IMR-90 (cell line): ENCODE data around the gene PLEKHJ1. TPM values are rescaled to one million over a fixed set of nuclear protein-coding genes. Genes with fewer than 3 reads are reported as not detected.
A peak's percentile ranks its signal among the peaks of the same experiment; 100 is the strongest.

ENCODE experiments used
- ATAC-seq: fragments of 200-7000 bp; cut with Tn5 transposase; 2 replicates; pipeline ENCODE4 v1.9.1; 2020; ENCODE audit warnings: low read depth, mild to moderate bottlenecking, moderate library complexity
- BruUV-seq: library from RNA; stranded (reverse); fragments of 400-500 nt; replicated peaks from 2 replicates; lab custom pipeline; 2021; lab: Mats Ljungman, UMichigan
- CTCF ChIA-PET: fragments of 300-600 bp; formaldehyde crosslinking; extraction: SDS; loops from one replicate; lab custom pipeline; 2021; ENCODE audit warnings: antibody characterized with exemption; lab: Yijun Ruan, JAX
- POLR2A ChIA-PET: fragments of 300-600 bp; sonication (Branson Sonifier 250); formaldehyde crosslinking; loops from one replicate; lab custom pipeline; 2022; ENCODE audit warnings: antibody characterized with exemption; ENCODE audit not compliant: unreplicated experiment; lab: Charles Lee
- DNase-seq: peaks from one replicate; pipeline ENCODE4 v3.0.0; 2013
- H2AFZ ChIP-seq: replicated peaks from 2 replicates; pipeline ENCODE3; 2013; ENCODE audit warnings: low read length, mild to moderate bottlenecking; ENCODE audit not compliant: poor library complexity
- H2AK5ac ChIP-seq: 2 replicates; pipeline ENCODE4 v1.6.1; 2013; ENCODE audit warnings: low read depth, low read length, inconsistent platforms
- H2AK9ac ChIP-seq: replicated peaks from 2 replicates; pipeline ENCODE3; 2013; ENCODE audit warnings: mild to moderate bottlenecking, low read depth, low read length, moderate library complexity; ENCODE audit not compliant: poor library complexity
- H2BK120ac ChIP-seq: 2 replicates; pipeline ENCODE4 v1.6.1; 2013; ENCODE audit warnings: low read depth, low read length, inconsistent platforms
- H2BK15ac ChIP-seq: 3 replicates; pipeline ENCODE4 v1.6.1; 2013; ENCODE audit warnings: low read depth, low read length, inconsistent platforms
- H2BK20ac ChIP-seq: 2 replicates; pipeline ENCODE4 v1.6.1; 2013; ENCODE audit warnings: low read depth, mild to moderate bottlenecking, inconsistent platforms, low read length, moderate library complexity
- H2BK5ac ChIP-seq: 2 replicates; pipeline ENCODE4 v1.6.1; 2013; ENCODE audit warnings: mild to moderate bottlenecking, low read depth, low read length, inconsistent platforms; ENCODE audit not compliant: poor library complexity, severe bottlenecking
- H3K14ac ChIP-seq: replicated peaks from 2 replicates; pipeline ENCODE4 v1.6.1; 2013; ENCODE audit warnings: low read depth, low read length, inconsistent platforms
- H3K18ac ChIP-seq: 2 replicates; pipeline ENCODE4 v1.6.1; 2013; ENCODE audit warnings: low read depth, low read length, control low read depth
- H3K23ac ChIP-seq: 2 replicates; pipeline ENCODE4 v1.6.1; 2013; ENCODE audit warnings: low read depth, low read length, inconsistent platforms
- H3K27ac ChIP-seq: 2 replicates; pipeline ENCODE4 v1.5.1; 2013; ENCODE audit warnings: mild to moderate bottlenecking, control low read depth, low read length; ENCODE audit not compliant: insufficient read depth
- H3K27me3 ChIP-seq: 2 replicates; pipeline ENCODE4 v1.6.1; 2013; ENCODE audit warnings: low read length; ENCODE audit not compliant: control insufficient read depth, insufficient read depth
- H3K36me3 ChIP-seq: 2 replicates; pipeline ENCODE4 v1.6.1; 2013; ENCODE audit warnings: low read length, mixed read lengths; ENCODE audit not compliant: control insufficient read depth, insufficient read depth
- H3K4ac ChIP-seq: 2 replicates; pipeline ENCODE4 v1.6.1; 2013; ENCODE audit warnings: low read depth, low read length, inconsistent platforms
- H3K4me1 ChIP-seq: 2 replicates; pipeline ENCODE4 v1.6.1; 2013; ENCODE audit warnings: low read length, mixed read lengths; ENCODE audit not compliant: control insufficient read depth, insufficient read depth
- H3K4me2 ChIP-seq: 2 replicates; pipeline ENCODE4 v1.6.1; 2013; ENCODE audit warnings: low read depth, mild to moderate bottlenecking, control low read depth, low read length, moderate library complexity
- H3K4me3 ChIP-seq: 2 replicates; pipeline ENCODE4 v1.5.1; 2013; ENCODE audit warnings: low read depth, mild to moderate bottlenecking, control low read depth, low read length, moderate library complexity; ENCODE audit not compliant: insufficient read depth
- H3K56ac ChIP-seq: 2 replicates; pipeline ENCODE4 v1.6.1; 2013; ENCODE audit warnings: low read length, inconsistent platforms; ENCODE audit not compliant: insufficient read depth; ENCODE audit errors: extremely low read depth
- H3K79me1 ChIP-seq, 2 experiments: 2 replicates each; pipeline ENCODE4 v1.6.1; 2013; ENCODE audit warnings: low read length in 2 of 2, inconsistent platforms in 1 of 2, low read depth in 1 of 2
- H3K9ac ChIP-seq: 2 replicates; pipeline ENCODE4 v1.6.1; 2013; ENCODE audit warnings: low read depth, low read length, control low read depth
- H3K9me1 ChIP-seq: 2 replicates; pipeline ENCODE4 v1.6.1; 2013; ENCODE audit warnings: low read length, inconsistent platforms; ENCODE audit not compliant: insufficient read depth
- H3K9me3 ChIP-seq: 2 replicates; pipeline ENCODE4 v1.6.1; 2013; ENCODE audit warnings: low read length; ENCODE audit not compliant: control insufficient read depth, insufficient read depth
- H4K20me1 ChIP-seq: 2 replicates; pipeline ENCODE4 v1.6.1; 2013; ENCODE audit warnings: low read length, inconsistent platforms; ENCODE audit not compliant: insufficient read depth
- H4K5ac ChIP-seq: 2 replicates; pipeline ENCODE4 v1.6.1; 2013; ENCODE audit warnings: mild to moderate bottlenecking, low read depth, low read length, control low read depth
- H4K8ac ChIP-seq, 2 experiments: 2 replicates each; pipeline ENCODE4 v1.6.1; 2013; ENCODE audit warnings: low read depth in 2 of 2, low read length in 2 of 2, control low read depth in 1 of 2, inconsistent platforms in 1 of 2
- H4K91ac ChIP-seq: 2 replicates; pipeline ENCODE4 v1.6.1; 2013; ENCODE audit warnings: low read depth, low read length, inconsistent platforms; ENCODE audit not compliant: insufficient read depth
- BHLHE40 ChIP-seq: fragments of 150-350 bp; IDR thresholded peaks from 2 replicates; pipeline ENCODE4 v1.6.1; 2016; ENCODE audit warnings: mild to moderate bottlenecking, low read depth, low read length
- CEBPB ChIP-seq: IDR thresholded peaks from 2 replicates; pipeline ENCODE4 v1.6.1; 2012; ENCODE audit warnings: low read depth, low read length, improper control_type of control experiment
- CHD1 ChIP-seq: IDR thresholded peaks from 2 replicates; pipeline ENCODE4 v1.6.1; 2012; ENCODE audit warnings: low read depth, low read length, improper control_type of control experiment
- CTCF ChIP-seq: conservative IDR thresholded peaks from 2 replicates; pipeline ENCODE4 v1.5.1; 2012; ENCODE audit warnings: mild to moderate bottlenecking, low read depth, low read length, improper control_type of control experiment
- ELK1 ChIP-seq: fragments of 150-350 bp; IDR thresholded peaks from 2 replicates; pipeline ENCODE4 v1.6.1; 2016; ENCODE audit warnings: low read depth, mild to moderate bottlenecking, low read length, moderate library complexity, borderline replicate concordance
- FOS ChIP-seq: fragments of 150-350 bp; IDR thresholded peaks from 2 replicates; pipeline ENCODE4 v1.6.1; 2016; ENCODE audit warnings: low read depth, low read length
- MAFK ChIP-seq: IDR thresholded peaks from 2 replicates; pipeline ENCODE4 v1.6.1; 2012; ENCODE audit warnings: low read depth, low read length, improper control_type of control experiment
- MAZ ChIP-seq: IDR thresholded peaks from 2 replicates; pipeline ENCODE4 v1.6.1; 2012; ENCODE audit warnings: low read depth, mild to moderate bottlenecking, low read length, improper control_type of control experiment, moderate library complexity, borderline replicate concordance
- MXI1 ChIP-seq: IDR thresholded peaks from 2 replicates; pipeline ENCODE4 v1.6.1; 2012; ENCODE audit warnings: low read depth, mild to moderate bottlenecking, low read length, moderate library complexity, borderline replicate concordance
- NFE2L2 ChIP-seq: fragments of 150-350 bp; IDR thresholded peaks from 2 replicates; pipeline ENCODE4 v1.6.1; 2016; ENCODE audit warnings: low read depth, mild to moderate bottlenecking, low read length
- POLR2A ChIP-seq: IDR thresholded peaks from 2 replicates; pipeline ENCODE4 v1.6.1; 2012; ENCODE audit warnings: mild to moderate bottlenecking, low read depth, low read length
- RAD21 ChIP-seq: IDR thresholded peaks from 2 replicates; pipeline ENCODE4 v1.6.1; 2012; ENCODE audit warnings: low read length, improper control_type of control experiment
- RCOR1 ChIP-seq: IDR thresholded peaks from 2 replicates; pipeline ENCODE4 v1.6.1; 2012; ENCODE audit warnings: mild to moderate bottlenecking, low read length, improper control_type of control experiment; ENCODE audit not compliant: insufficient replicate concordance
- RFX5 ChIP-seq: IDR thresholded peaks from 2 replicates; pipeline ENCODE4 v1.8.0; 2012; ENCODE audit warnings: low read depth, mild to moderate bottlenecking, low read length, moderate library complexity
- SMC3 ChIP-seq: fragments of 150-350 bp; IDR thresholded peaks from 2 replicates; pipeline ENCODE4 v1.6.1; 2016; ENCODE audit warnings: low read depth, mild to moderate bottlenecking, antibody characterized with exemption, low read length, moderate library complexity
- USF2 ChIP-seq: fragments of 150-350 bp; IDR thresholded peaks from 2 replicates; pipeline ENCODE4 v1.6.1; 2017; ENCODE audit warnings: mild to moderate bottlenecking, antibody characterized with exemption, low read length, low read depth
- WGBS, 2 experiments: methylation state at CpG; one replicate each; pipeline versions ENCODE4 v1.1.5 to v1.1.7; 2013; ENCODE audit warnings: missing lambda C conversion rate in 2 of 2; ENCODE audit not compliant: insufficient read length in 1 of 2; ENCODE audit errors: extremely low coverage in 2 of 2; 5-methylcytosine and 5-hydroxymethylcytosine counted together
- dilution Hi-C: fragments of 300-500 bp; cut with HindIII; formaldehyde crosslinking; loops from one replicate; pipeline ENCODE4 v1.14.3; 2018; ENCODE audit warnings: low sequenced_read_pairs; ENCODE audit not compliant: unreplicated experiment
- in situ Hi-C: fragments of 300-500 bp; cut with MboI; formaldehyde crosslinking; loops from 3 replicates; pipeline ENCODE4 v1.14.3; 2019; ENCODE audit warnings: low sequenced_read_pairs, inconsistent platforms, mixed read lengths
- intact Hi-C: fragments of 100-400 bp; cut with micrococcal nuclease; formaldehyde crosslinking; loops from 2 replicates; pipeline ENCODE4 v1.10.0; 2022
- polyA plus RNA-seq, 3 experiments: library from polyadenylated mRNA; depleted of rRNA; stranded (reverse); fragments of >200 nt; gene quantifications; 2 replicates each; pipeline ENCODE4 v1.2.3, GENCODE V29; 2012; ENCODE audit warnings: low replicate concordance in 1 of 3
- total RNA-seq: library from RNA; depleted of rRNA; stranded (reverse); fragments of >200 nt; gene quantifications from 2 replicates; pipeline ENCODE4 v1.2.3, GENCODE V29; 2012

The PLEKHJ1 gene
- total and polyA plus RNA-seq, 2 of the 4 experiments (the other 2 are of a cell fraction) = 31.7 to 62.8 TPM

GRCh38 chr19:2184422-2184975, 51.6 kb downstream of the PLEKHJ1 start:
- BruUV-seq = no TSS peak
- DNase-seq = no peak

More at GRCh38 chr19:2184422-2184975, 51.6 kb downstream of the PLEKHJ1 start:
- Histone ChIP-seq H3K56ac (no peak overlapping the region), H3K23ac (peak overlapping the region; percentile 48; the same call in 1 of the 2 replicates), H2BK15ac (no peak overlapping the region; the same call in 2 of the 3 replicates), H3K9me1 (peaks cover 35% of the 10 kb centered on the region), H2AFZ (no peak overlapping the region), H3K4ac (peak overlapping the region; percentile 66), H2BK5ac (no peak overlapping the region), H3K14ac (peak overlapping the region; percentile 38; the same call in 1 of the 2 replicates), H3K9me3 (no peaks in the 10 kb centered on the region), H4K5ac (no peak overlapping the region), H3K27ac (no peak overlapping the region), H3K79me1 (peaks cover 12 to 86% of the 10 kb centered on the region in 2 experiments; a peak in 3 of 4 replicates), H3K36me3 (peaks cover 32% of the 10 kb centered on the region), H3K18ac (no peak overlapping the region), H3K27me3 (no peaks in the 10 kb centered on the region), H3K9ac (no peak overlapping the region), H2AK5ac (0 out of 2 replicates have a peak overlapping the region, but pooled peaks have one; percentile 1), H2BK120ac (no peak overlapping the region), H4K91ac (no peak overlapping the region), H4K20me1 (peaks cover 90% of the 10 kb centered on the region), H3K4me2 (no peak overlapping the region), H3K4me1 (peaks cover 24% of the 10 kb centered on the region), H2BK20ac (peak overlapping the region; percentile 40; the same call in 1 of the 2 replicates), H4K8ac (peak overlapping the region in 1 of 2 experiments; percentile 19; a peak in 1 of 4 replicates), H3K4me3 (no peak overlapping the region), H2AK9ac (peak overlapping the region; percentile 76)
- 97% methylated on average over 7 of the region's 22 CpGs; no CpG with 5 or more reads in 1 of the 2 experiments for WGBS, 2 experiments
- dilution Hi-C loops = no loop called here
- in situ Hi-C loops = no loop called here
- intact Hi-C loops = no loop called here
- ChIA-PET POLR2A (no interaction called here), CTCF (no interaction called here)
- no peak for ATAC-seq
- TF ChIP-seq MXI1 = no peak
- no peak for TF ChIP-seq RFX5
- TF ChIP-seq CTCF = no peak
- no peak for TF ChIP-seq CEBPB
- no peak for TF ChIP-seq MAFK
- TF ChIP-seq FOS = no peak
- no peak for TF ChIP-seq ELK1
- TF ChIP-seq BHLHE40 = no peak
- TF ChIP-seq MAZ = no peak
- no peak for TF ChIP-seq USF2
- TF ChIP-seq POLR2A = no peak
- TF ChIP-seq CHD1 = no peak
- no peak for TF ChIP-seq NFE2L2
- TF ChIP-seq RAD21 = no peak
- TF ChIP-seq SMC3 = no peak
- TF ChIP-seq RCOR1 = no peak
